Measurements from ENCODE around the gene COPA. TPM values are rescaled to one million over a fixed set of nuclear protein-coding genes. Genes with fewer than 3 reads are reported as not detected.

The COPA gene
- polyA plus RNA-seq, 1 of the 3 experiments (the other 2 are of a cell fraction): 91.4 TPM

DNA sequence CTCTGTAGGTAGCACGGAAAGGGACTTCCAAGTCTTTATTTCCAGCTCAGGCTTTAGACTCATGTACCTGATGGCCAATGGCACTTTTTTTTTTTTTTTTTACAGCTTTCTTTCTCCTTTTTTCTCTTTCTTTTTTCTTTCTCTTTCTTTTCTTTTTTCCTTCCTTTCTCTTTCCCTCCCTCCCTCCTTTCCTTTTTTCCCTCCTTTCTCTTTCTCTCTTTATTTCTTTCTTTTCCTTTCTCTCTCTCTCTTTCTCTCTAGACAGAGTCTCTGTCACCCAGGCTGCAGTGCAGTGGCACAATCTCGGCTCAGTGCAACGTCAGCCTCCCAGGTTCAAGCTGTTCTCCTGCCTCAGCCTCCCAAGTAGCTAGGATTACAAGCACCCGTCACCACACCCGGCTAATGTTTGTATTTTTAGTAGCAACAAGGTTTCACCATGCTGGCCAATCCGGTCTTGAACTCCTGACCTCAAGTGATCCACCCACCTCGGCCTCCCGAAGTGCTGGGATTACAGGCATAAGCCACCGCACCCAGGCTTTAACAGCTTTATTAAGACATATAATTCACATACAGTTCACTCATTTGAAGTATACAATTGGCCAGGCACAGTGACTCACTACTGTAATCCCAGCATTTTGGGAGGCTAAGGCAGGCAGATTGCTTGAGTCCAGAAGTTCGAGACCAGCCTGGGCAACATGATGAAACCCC, 75.6 kb downstream of the COPA start:
- no peaks in the 10 kb centered on the region for H3K36me3 ChIP-seq (replicated peaks in 1 of 2; ENCODE audit: control insufficient read depth in 1 of 2, insufficient read depth in 2 of 2, low read length in 1 of 2)
- no peak for DNase-seq
- H3K79me2 ChIP-seq (ENCODE audit: insufficient read depth): no peaks in the 10 kb centered on the region; the same call in 1 of the 2 replicates
- no peak overlapping the region for H3K4me2 ChIP-seq
- H4K20me1 ChIP-seq (ENCODE audit: insufficient read depth): no peaks in the 10 kb centered on the region
- TF ChIP-seq, protein P1, sequence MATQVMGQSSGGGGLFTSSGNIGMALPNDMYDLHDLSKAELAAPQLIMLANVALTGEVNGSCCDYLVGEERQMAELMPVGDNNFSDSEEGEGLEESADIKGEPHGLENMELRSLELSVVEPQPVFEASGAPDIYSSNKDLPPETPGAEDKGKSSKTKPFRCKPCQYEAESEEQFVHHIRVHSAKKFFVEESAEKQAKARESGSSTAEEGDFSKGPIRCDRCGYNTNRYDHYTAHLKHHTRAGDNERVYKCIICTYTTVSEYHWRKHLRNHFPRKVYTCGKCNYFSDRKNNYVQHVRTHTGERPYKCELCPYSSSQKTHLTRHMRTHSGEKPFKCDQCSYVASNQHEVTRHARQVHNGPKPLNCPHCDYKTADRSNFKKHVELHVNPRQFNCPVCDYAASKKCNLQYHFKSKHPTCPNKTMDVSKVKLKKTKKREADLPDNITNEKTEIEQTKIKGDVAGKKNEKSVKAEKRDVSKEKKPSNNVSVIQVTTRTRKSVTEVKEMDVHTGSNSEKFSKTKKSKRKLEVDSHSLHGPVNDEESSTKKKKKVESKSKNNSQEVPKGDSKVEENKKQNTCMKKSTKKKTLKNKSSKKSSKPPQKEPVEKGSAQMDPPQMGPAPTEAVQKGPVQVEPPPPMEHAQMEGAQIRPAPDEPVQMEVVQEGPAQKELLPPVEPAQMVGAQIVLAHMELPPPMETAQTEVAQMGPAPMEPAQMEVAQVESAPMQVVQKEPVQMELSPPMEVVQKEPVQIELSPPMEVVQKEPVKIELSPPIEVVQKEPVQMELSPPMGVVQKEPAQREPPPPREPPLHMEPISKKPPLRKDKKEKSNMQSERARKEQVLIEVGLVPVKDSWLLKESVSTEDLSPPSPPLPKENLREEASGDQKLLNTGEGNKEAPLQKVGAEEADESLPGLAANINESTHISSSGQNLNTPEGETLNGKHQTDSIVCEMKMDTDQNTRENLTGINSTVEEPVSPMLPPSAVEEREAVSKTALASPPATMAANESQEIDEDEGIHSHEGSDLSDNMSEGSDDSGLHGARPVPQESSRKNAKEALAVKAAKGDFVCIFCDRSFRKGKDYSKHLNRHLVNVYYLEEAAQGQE (IDR thresholded peaks at IDR 0.05; ENCODE audit: low read depth, low read length): no peak
- TF ChIP-seq, protein P2, sequence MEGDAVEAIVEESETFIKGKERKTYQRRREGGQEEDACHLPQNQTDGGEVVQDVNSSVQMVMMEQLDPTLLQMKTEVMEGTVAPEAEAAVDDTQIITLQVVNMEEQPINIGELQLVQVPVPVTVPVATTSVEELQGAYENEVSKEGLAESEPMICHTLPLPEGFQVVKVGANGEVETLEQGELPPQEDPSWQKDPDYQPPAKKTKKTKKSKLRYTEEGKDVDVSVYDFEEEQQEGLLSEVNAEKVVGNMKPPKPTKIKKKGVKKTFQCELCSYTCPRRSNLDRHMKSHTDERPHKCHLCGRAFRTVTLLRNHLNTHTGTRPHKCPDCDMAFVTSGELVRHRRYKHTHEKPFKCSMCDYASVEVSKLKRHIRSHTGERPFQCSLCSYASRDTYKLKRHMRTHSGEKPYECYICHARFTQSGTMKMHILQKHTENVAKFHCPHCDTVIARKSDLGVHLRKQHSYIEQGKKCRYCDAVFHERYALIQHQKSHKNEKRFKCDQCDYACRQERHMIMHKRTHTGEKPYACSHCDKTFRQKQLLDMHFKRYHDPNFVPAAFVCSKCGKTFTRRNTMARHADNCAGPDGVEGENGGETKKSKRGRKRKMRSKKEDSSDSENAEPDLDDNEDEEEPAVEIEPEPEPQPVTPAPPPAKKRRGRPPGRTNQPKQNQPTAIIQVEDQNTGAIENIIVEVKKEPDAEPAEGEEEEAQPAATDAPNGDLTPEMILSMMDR (IDR thresholded peaks at IDR 0.05): no peak
- H3K27me3 ChIP-seq (ENCODE audit: insufficient read depth): no peaks in the 10 kb centered on the region
- POLR2A ChIA-PET: no interaction called here
- peak overlapping the region; percentile 54; the same call in 1 of the 2 replicates for H2AFZ ChIP-seq (ENCODE audit: low read depth)
- no peaks in the 10 kb centered on the region for H3F3A ChIP-seq (replicated peaks; ENCODE audit: insufficient read depth)
- WGBS (ENCODE audit: low lambda C conversion rate): 36% methylated on average over 10 of the region's 10 CpGs
- H3K9me2 ChIP-seq: no peaks in the 10 kb centered on the region
- H3K4me1 ChIP-seq (ENCODE audit: control insufficient read depth in 1 of 2, insufficient read depth in 2 of 2, low read depth in 1 of 2, low read length in 1 of 2): peaks cover 0 to 2% of the 10 kb centered on the region in 2 experiments; a peak in 1 of 4 replicates
- no peak overlapping the region for H3K27ac ChIP-seq (ENCODE audit: low read depth in 2 of 2, low read length in 1 of 2)
- H3K9me3 ChIP-seq: no peaks in the 10 kb centered on the region
- no peak overlapping the region for H3K9ac ChIP-seq
- H3K4me3 ChIP-seq (ENCODE audit: low read depth in 2 of 2, low read length in 1 of 2): no peak overlapping the region
- CTCF ChIA-PET: interaction anchor here (0.9 to 1.7 kb wide), 5 partner anchors 12 to 166 kb away, joined by 3 to 9 read pairs (median 4); no protein-coding TSS in a partner anchor

DNA sequence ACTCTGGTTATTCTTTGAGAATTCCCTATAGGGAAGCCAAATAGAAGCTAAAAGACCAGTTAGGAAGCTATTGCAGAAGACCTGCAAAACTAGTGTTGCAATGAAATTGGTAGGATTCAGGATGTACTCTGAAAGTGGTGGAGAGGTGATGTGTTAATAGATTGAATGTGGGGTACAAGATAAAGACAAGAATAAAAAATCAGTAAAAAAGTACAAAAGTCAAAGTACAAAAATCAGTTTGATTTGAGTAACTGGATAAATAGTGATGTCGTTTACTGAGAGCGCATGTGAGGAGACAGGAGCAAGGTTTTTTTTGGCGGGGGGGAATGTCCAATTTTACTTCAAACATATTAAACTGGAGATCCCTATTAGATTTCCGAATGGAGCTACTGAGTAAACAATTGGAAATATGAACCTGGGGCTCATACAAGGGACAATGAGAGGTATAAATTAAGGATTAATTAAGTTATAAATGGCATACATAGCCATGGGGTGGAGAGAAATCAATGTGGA, 78.2 kb downstream of the COPA start:
- CTCF ChIA-PET: interaction anchor here (0.9 to 2.0 kb wide), 6 partner anchors 8 to 179 kb away, joined by 3 to 19 read pairs (median 4); no protein-coding TSS in a partner anchor
- TF ChIP-seq ELF1 (IDR thresholded peaks at IDR 0.05) (no peak), NRF1 (IDR thresholded peaks at IDR 0.05; ENCODE audit: low read depth, low read length) (no peak), FOXM1 (IDR thresholded peaks at IDR 0.05; ENCODE audit: low read depth) (no peak), EP300 (IDR thresholded peaks at IDR 0.05; ENCODE audit: borderline replicate concordance in 1 of 2, low read depth in 1 of 2, low read length in 1 of 2) (no peak), YY1 (IDR thresholded peaks at IDR 0.05; ENCODE audit: low read depth) (no peak), EZH2phosphoT487 (IDR thresholded peaks at IDR 0.05; ENCODE audit: borderline replicate concordance, low read depth) (no peak), JUND (IDR thresholded peaks at IDR 0.05) (no peak), SIN3A (IDR thresholded peaks at IDR 0.05; ENCODE audit: borderline replicate concordance, low read depth, low read length) (no peak), MEF2A (IDR thresholded peaks at IDR 0.05; ENCODE audit: borderline replicate concordance, low read depth) (no peak), RXRA (IDR thresholded peaks at IDR 0.05; ENCODE audit: borderline replicate concordance, low read depth) (no peak), FOXJ3 (CRISPR knock-in tag; IDR thresholded peaks at IDR 0.05) (no peak), GATA2 (CRISPR knock-in tag; IDR thresholded peaks at IDR 0.05) (no peak)
- TF ChIP-seq, protein P3, sequence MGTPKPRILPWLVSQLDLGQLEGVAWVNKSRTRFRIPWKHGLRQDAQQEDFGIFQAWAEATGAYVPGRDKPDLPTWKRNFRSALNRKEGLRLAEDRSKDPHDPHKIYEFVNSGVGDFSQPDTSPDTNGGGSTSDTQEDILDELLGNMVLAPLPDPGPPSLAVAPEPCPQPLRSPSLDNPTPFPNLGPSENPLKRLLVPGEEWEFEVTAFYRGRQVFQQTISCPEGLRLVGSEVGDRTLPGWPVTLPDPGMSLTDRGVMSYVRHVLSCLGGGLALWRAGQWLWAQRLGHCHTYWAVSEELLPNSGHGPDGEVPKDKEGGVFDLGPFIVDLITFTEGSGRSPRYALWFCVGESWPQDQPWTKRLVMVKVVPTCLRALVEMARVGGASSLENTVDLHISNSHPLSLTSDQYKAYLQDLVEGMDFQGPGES (IDR thresholded peaks at IDR 0.05; ENCODE audit: low read depth, low read length): no peak
- TF ChIP-seq, protein P4, sequence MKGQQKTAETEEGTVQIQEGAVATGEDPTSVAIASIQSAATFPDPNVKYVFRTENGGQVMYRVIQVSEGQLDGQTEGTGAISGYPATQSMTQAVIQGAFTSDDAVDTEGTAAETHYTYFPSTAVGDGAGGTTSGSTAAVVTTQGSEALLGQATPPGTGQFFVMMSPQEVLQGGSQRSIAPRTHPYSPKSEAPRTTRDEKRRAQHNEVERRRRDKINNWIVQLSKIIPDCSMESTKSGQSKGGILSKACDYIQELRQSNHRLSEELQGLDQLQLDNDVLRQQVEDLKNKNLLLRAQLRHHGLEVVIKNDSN (IDR thresholded peaks at IDR 0.05; ENCODE audit: borderline replicate concordance, low read depth): no peak
- no peak overlapping the region for H3K4me2 ChIP-seq
- H3K27ac ChIP-seq (ENCODE audit: low read depth in 2 of 2, low read length in 1 of 2): no peak overlapping the region
- 57% methylated on average over 4 of the region's 4 CpGs for WGBS (ENCODE audit: low lambda C conversion rate)
- DNase-seq: no peak
- H3K4me3 ChIP-seq (ENCODE audit: low read depth in 2 of 2, low read length in 1 of 2): no peak overlapping the region
- peaks cover 0 to 5% of the 10 kb centered on the region in 2 experiments for H3K36me3 ChIP-seq (replicated peaks in 1 of 2; ENCODE audit: control insufficient read depth in 1 of 2, insufficient read depth in 2 of 2, low read length in 1 of 2)
- H3F3A ChIP-seq (replicated peaks; ENCODE audit: insufficient read depth): peaks cover 19% of the 10 kb centered on the region
- no peaks in the 10 kb centered on the region for H3K9me3 ChIP-seq
- H3K27me3 ChIP-seq (ENCODE audit: insufficient read depth): no peaks in the 10 kb centered on the region
- H3K79me2 ChIP-seq (ENCODE audit: insufficient read depth): peaks cover 23% of the 10 kb centered on the region
- H3K9me2 ChIP-seq: no peaks in the 10 kb centered on the region
- POLR2A ChIA-PET: no interaction called here
- H3K4me1 ChIP-seq (ENCODE audit: control insufficient read depth in 1 of 2, insufficient read depth in 2 of 2, low read depth in 1 of 2, low read length in 1 of 2): peaks cover 10 to 16% of the 10 kb centered on the region in 2 experiments
- no peak overlapping the region for H2AFZ ChIP-seq (ENCODE audit: low read depth)
- peaks cover 10% of the 10 kb centered on the region; the same call in 1 of the 2 replicates for H4K20me1 ChIP-seq (ENCODE audit: insufficient read depth)
- no peak overlapping the region for H3K9ac ChIP-seq
